ENCODE measurements around the gene TUBA3E. TPM values are rescaled to one million over a fixed set of nuclear protein-coding genes. Genes with fewer than 3 reads are reported as not detected.
A peak's percentile ranks its signal among the peaks of the same experiment; 100 is the strongest.
"Not testable (repeated sequence)": the region's sequence is repeated elsewhere in the genome, so short reads cannot be mapped to it uniquely, and the experiment has no call there.

TUBA3E gene
- total RNA-seq, 1 donor from 2014 or later: not detected

GRCh38 chr2:130187268-130187667, 11.0 kb downstream of the TUBA3E start:
- Mint-ChIP-seq H3K27ac (ENCODE audit: unreplicated experiment) (no peak overlapping the region), H3K27me3 (ENCODE audit: unreplicated experiment) (peaks cover 10% of the 10 kb centered on the region), H3K9me3 (ENCODE audit: unreplicated experiment) (no peaks in the 10 kb centered on the region), H3K4me3 (ENCODE audit: unreplicated experiment) (no peak overlapping the region), H3K4me1 (ENCODE audit: low read depth, unreplicated experiment) (peaks cover 18% of the 10 kb centered on the region), H3K36me3 (ENCODE audit: unreplicated experiment) (no peaks in the 10 kb centered on the region)
- TF ChIP-seq, protein P1, sequence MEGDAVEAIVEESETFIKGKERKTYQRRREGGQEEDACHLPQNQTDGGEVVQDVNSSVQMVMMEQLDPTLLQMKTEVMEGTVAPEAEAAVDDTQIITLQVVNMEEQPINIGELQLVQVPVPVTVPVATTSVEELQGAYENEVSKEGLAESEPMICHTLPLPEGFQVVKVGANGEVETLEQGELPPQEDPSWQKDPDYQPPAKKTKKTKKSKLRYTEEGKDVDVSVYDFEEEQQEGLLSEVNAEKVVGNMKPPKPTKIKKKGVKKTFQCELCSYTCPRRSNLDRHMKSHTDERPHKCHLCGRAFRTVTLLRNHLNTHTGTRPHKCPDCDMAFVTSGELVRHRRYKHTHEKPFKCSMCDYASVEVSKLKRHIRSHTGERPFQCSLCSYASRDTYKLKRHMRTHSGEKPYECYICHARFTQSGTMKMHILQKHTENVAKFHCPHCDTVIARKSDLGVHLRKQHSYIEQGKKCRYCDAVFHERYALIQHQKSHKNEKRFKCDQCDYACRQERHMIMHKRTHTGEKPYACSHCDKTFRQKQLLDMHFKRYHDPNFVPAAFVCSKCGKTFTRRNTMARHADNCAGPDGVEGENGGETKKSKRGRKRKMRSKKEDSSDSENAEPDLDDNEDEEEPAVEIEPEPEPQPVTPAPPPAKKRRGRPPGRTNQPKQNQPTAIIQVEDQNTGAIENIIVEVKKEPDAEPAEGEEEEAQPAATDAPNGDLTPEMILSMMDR (IDR thresholded peaks at IDR 0.05; ENCODE audit: partially characterized antibody, unreplicated experiment): no peak
- no peak for DNase-seq

DNA sequence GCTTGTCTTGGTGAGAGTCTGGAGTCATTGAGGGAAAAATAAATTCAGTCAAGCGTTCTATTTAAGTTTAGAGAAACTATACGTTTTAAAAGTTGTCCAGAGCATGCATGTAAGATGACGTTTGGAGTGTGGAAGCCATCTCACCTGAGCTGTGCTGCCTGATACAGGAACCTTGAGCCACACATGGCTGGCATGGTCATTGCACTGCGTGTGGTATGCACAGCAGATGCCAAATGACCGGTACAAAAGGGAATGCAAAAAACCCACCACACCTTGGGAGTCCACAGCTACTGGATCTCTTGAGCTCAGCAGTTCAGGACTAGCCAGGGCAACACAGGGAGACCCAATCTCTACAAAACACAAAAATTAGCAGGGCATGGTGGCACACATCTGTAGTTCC, 11.8 kb downstream of the TUBA3E start:
- no peaks in the 10 kb centered on the region for H3K36me3 Mint-ChIP-seq (ENCODE audit: unreplicated experiment)
- DNase-seq: no peak
- H3K4me3 Mint-ChIP-seq (ENCODE audit: unreplicated experiment): no peak overlapping the region
- TF ChIP-seq, protein P1 (IDR thresholded peaks at IDR 0.05; ENCODE audit: partially characterized antibody, unreplicated experiment): no peak
- peaks cover 10% of the 10 kb centered on the region for H3K27me3 Mint-ChIP-seq (ENCODE audit: unreplicated experiment)
- H3K4me1 Mint-ChIP-seq (ENCODE audit: low read depth, unreplicated experiment): peaks cover 18% of the 10 kb centered on the region
- H3K27ac Mint-ChIP-seq (ENCODE audit: unreplicated experiment): no peak overlapping the region
- H3K9me3 Mint-ChIP-seq (ENCODE audit: unreplicated experiment): no peaks in the 10 kb centered on the region

- Mint-ChIP-seq H3K27me3 (ENCODE audit: unreplicated experiment) (peaks cover 12% of the 10 kb centered on the region), H3K27ac (ENCODE audit: unreplicated experiment) (peak overlapping the region; percentile 28), H3K4me1 (ENCODE audit: low read depth, unreplicated experiment) (peaks cover 18% of the 10 kb centered on the region), H3K4me3 (ENCODE audit: unreplicated experiment) (no peak overlapping the region), H3K9me3 (ENCODE audit: unreplicated experiment) (peaks cover under 1% of the 10 kb centered on the region), H3K36me3 (ENCODE audit: unreplicated experiment) (no peaks in the 10 kb centered on the region)
- TF ChIP-seq, protein P1 (IDR thresholded peaks at IDR 0.05; ENCODE audit: partially characterized antibody, unreplicated experiment): no peak
- DNase-seq: no peak
Measured at GRCh38 chr2:130185896-130186295, 12.3 kb downstream of the TUBA3E start.

- DNase-seq: no peak
- H3K27me3 Mint-ChIP-seq (ENCODE audit: unreplicated experiment): peaks cover 14% of the 10 kb centered on the region
- peaks cover 5% of the 10 kb centered on the region for H3K9me3 Mint-ChIP-seq (ENCODE audit: unreplicated experiment)
- no peaks in the 10 kb centered on the region for H3K36me3 Mint-ChIP-seq (ENCODE audit: unreplicated experiment)
- H3K4me1 Mint-ChIP-seq (ENCODE audit: low read depth, unreplicated experiment): peaks cover 20% of the 10 kb centered on the region
- no peak overlapping the region for H3K4me3 Mint-ChIP-seq (ENCODE audit: unreplicated experiment)
- TF ChIP-seq, protein P1 (IDR thresholded peaks at IDR 0.05; ENCODE audit: partially characterized antibody, unreplicated experiment): no peak
- H3K27ac Mint-ChIP-seq (ENCODE audit: unreplicated experiment): peak overlapping the region; percentile 28
Measured at GRCh38 chr2:130185436-130185835, 12.8 kb downstream of the TUBA3E start.

- H3K9me3 Mint-ChIP-seq (ENCODE audit: unreplicated experiment): peaks cover 5% of the 10 kb centered on the region
- H3K36me3 Mint-ChIP-seq (ENCODE audit: unreplicated experiment): no peaks in the 10 kb centered on the region
- peaks cover 20% of the 10 kb centered on the region for H3K4me1 Mint-ChIP-seq (ENCODE audit: low read depth, unreplicated experiment)
- peaks cover 14% of the 10 kb centered on the region for H3K27me3 Mint-ChIP-seq (ENCODE audit: unreplicated experiment)
- peak overlapping the region; percentile 89 for H3K27ac Mint-ChIP-seq (ENCODE audit: unreplicated experiment)
- H3K4me3 Mint-ChIP-seq (ENCODE audit: unreplicated experiment): peak overlapping the region; percentile 86
- peak; percentile 81 for DNase-seq
- TF ChIP-seq, protein P1 (IDR thresholded peaks at IDR 0.05; ENCODE audit: partially characterized antibody, unreplicated experiment): no peak
Measured at GRCh38 chr2:130183512-130184373, 14.5 kb downstream of the TUBA3E start.

GRCh38 chr2:130182826-130183511, 15.3 kb downstream of the TUBA3E start:
- not testable (repeated sequence) for H3K9me3 Mint-ChIP-seq (ENCODE audit: unreplicated experiment); H3K36me3 Mint-ChIP-seq (ENCODE audit: unreplicated experiment); DNase-seq
- Mint-ChIP-seq H3K27ac (ENCODE audit: unreplicated experiment) (peak overlapping the region; percentile 89), H3K4me1 (ENCODE audit: low read depth, unreplicated experiment) (peaks cover 16% of the 10 kb centered on the region), H3K4me3 (ENCODE audit: unreplicated experiment) (peak overlapping the region; percentile 86), H3K27me3 (ENCODE audit: unreplicated experiment) (peaks cover 14% of the 10 kb centered on the region)
